ENCODE data around the gene PRF1.
A peak's percentile ranks its signal among the peaks of the same experiment; 100 is the strongest.
"Not testable (repeated sequence)": the region's sequence is repeated elsewhere in the genome, so short reads cannot be mapped to it uniquely, and the experiment has no call there.

PRF1 gene

GRCh38 chr10:70616761-70617160 is 14.2 kb upstream of the PRF1 start:
- no peak for DNase-seq

GRCh38 chr10:70615784-70616522 is 13.4 kb upstream of the PRF1 start:
- DNase-seq, result no peak

- DNase-seq, result no peak
These were observed 12.7 kb upstream of the PRF1 start for GRCh38 chr10:70615211-70615610.

GRCh38 chr10:70614364-70614763 is 11.8 kb upstream of the PRF1 start:
- not testable (repeated sequence) for DNase-seq

- DNase-seq, result no peak
These were observed 11.4 kb upstream of the PRF1 start for GRCh38 chr10:70613941-70614340.

- no peak for DNase-seq
These were observed 5.4 kb upstream of the PRF1 start for GRCh38 chr10:70607936-70608335.

GRCh38 chr10:70605161-70605560 is 2.6 kb upstream of the PRF1 start:
- no peak for DNase-seq

- DNase-seq, result no peak
These were observed 1.6 kb upstream of the PRF1 start for GRCh38 chr10:70604106-70604505.

- DNase-seq, result no peak
These were observed 884 bp upstream of the PRF1 start for GRCh38 chr10:70603449-70603801.

GRCh38 chr10:70601746-70602145 is 795 bp downstream of the PRF1 start:
- no peak for DNase-seq

GRCh38 chr10:70600512-70601395 is 1.8 kb downstream of the PRF1 start:
- DNase-seq, result no peak

- no peak for DNase-seq
These were observed 2.8 kb downstream of the PRF1 start for GRCh38 chr10:70599791-70600190.

- DNase-seq, result no peak
These were observed 3.2 kb downstream of the PRF1 start for GRCh38 chr10:70599319-70599718.

- no peak for DNase-seq
These were observed 3.7 kb downstream of the PRF1 start for GRCh38 chr10:70598857-70599295.

GRCh38 chr10:70597856-70598815 is 4.4 kb downstream of the PRF1 start:
- no peak for DNase-seq

GRCh38 chr10:70596860-70597809 is 5.4 kb downstream of the PRF1 start:
- DNase-seq, result peak; percentile 2

- no peak for DNase-seq
These were observed 6.3 kb downstream of the PRF1 start for GRCh38 chr10:70596110-70596798.

- DNase-seq, result no peak
These were observed 7.0 kb downstream of the PRF1 start for GRCh38 chr10:70595566-70596016.

GRCh38 chr10:70594161-70594560 is 8.4 kb downstream of the PRF1 start:
- no peak for DNase-seq

GRCh38 chr10:70593513-70593890 is 9.0 kb downstream of the PRF1 start:
- DNase-seq, result no peak

Data from DMS79 treated with DMSO at 0.1 percent for 48 hours (cell line).